Measurements from ENCODE around the gene SIPA1L3.

Gene SIPA1L3

DNA sequence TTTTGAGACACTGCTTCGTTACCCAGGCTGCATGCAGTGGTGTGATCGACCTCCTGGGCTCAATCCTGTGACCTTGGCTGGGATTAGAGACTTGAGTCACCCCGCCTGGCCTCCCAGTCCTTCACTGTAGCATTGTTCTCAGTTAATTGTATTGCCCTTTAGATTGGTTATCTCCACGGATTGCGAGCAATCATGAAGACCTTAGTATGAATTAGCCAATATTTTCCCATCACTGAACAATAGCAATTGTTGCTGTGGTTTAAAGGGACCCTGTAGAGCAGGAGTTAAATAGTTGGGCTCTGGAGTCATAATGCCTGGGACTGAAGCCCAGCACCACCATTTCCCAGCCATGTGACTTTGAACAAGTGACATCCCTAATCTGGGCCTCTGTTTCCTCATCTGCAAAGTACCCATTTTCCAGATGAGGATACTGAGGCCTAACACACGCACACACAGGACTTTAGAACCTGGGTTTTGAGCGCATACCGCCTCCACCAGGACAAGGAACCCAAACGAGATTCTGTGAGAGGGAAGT is 340.8 kb downstream of the SIPA1L3 start:
- no peak for TF ChIP-seq CTCF (IDR thresholded peaks at IDR 0.05; ENCODE audit: low read depth, low read length)
- no peak overlapping the region for H3K4me3 ChIP-seq (replicated peaks in 1 of 2; ENCODE audit: low read depth in 2 of 2, low read length in 2 of 2)
- DNase-seq (ENCODE audit: low read depth in 2 of 2), result peak; percentile 76 to 88

DNA sequence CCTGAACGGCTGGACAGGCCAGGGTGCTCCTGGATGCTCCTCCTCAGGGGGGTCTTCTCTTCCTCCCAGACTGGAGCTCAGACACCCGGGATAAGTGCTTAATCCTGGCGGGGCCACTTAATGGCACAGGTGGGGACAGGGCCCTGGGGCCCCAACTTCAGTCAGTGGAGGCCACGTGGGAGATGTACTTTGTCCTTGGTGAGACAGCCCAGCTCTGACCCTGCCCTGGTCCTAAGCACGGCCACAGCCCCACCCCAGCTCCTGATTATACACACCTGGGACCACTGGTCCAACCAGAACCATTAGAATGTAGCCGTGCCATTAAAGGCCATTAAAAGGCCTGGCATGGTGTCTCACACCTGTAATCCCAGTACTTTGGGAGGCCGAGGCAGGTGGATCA is 341.4 kb downstream of the SIPA1L3 start:
- no peak for DNase-seq (ENCODE audit: low read depth in 2 of 2)
- no peak for TF ChIP-seq CTCF (IDR thresholded peaks at IDR 0.05; ENCODE audit: low read depth, low read length)
- no peak overlapping the region for H3K4me3 ChIP-seq (replicated peaks in 1 of 2; ENCODE audit: low read depth in 2 of 2, low read length in 2 of 2)

DNA sequence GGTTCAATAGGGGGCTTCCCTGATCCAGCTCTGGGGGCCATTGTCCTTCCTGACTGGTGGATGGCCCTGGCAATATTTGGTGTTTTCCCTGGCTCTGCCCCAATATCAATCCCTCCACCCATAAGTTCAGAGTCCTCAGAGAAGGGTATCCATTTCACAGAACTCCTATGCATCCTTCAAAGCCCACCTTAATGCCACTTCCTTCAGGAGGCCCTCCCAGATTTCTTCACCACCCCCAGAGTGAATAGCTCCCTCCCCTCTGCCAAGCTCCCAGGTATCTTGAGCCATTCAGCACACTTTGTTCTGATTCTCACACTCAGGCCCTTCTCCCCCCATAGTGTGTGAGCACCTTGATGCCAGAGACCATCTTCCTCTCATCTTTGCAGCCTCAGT is 343.4 kb downstream of the SIPA1L3 start:
- no peak for DNase-seq (ENCODE audit: low read depth in 2 of 2)
- no peak for TF ChIP-seq CTCF (IDR thresholded peaks at IDR 0.05; ENCODE audit: low read depth, low read length)
- no peak overlapping the region for H3K4me3 ChIP-seq (replicated peaks in 1 of 2; ENCODE audit: low read depth in 2 of 2, low read length in 2 of 2)

GRCh38 chr19:38250821-38251563 is 344.0 kb downstream of the SIPA1L3 start:
- H3K4me3 ChIP-seq (replicated peaks in 1 of 2; ENCODE audit: low read depth in 2 of 2, low read length in 2 of 2), result no peak overlapping the region
- TF ChIP-seq CTCF (IDR thresholded peaks at IDR 0.05; ENCODE audit: low read depth, low read length), result no peak
- peak; percentile 29 to 78 for DNase-seq (ENCODE audit: low read depth in 2 of 2)

DNA sequence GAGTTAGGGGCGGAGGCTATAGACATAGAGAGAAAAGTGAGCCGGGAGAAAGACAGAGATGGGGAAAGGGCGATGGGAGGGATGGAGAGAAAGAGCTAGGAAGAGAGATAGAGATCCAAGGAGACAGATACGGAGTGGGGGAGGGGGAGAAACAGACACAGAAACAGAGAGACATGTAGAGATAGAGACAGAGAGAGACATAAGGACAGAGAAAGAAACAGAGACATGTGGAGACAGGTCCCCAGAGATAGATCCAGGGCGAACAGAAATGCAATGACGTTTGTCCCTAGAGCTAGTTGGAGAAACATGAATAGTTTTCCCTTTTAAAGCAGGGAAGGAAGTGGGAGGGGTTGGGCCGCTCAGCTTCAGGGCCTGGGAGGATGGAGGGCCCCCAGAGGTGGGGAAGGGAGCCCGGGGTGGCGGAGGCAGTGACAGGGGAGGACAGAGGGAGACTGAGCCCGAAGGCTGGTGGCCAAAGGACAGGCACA is 344.6 kb downstream of the SIPA1L3 start:
- peak; percentile 40 to 59 for DNase-seq (ENCODE audit: low read depth in 2 of 2)
- TF ChIP-seq CTCF (IDR thresholded peaks at IDR 0.05; ENCODE audit: low read depth, low read length), result no peak
- H3K4me3 ChIP-seq (replicated peaks in 1 of 2; ENCODE audit: low read depth in 2 of 2, low read length in 2 of 2), result no peak overlapping the region

GRCh38 chr19:38252385-38252784 is 345.4 kb downstream of the SIPA1L3 start:
- H3K4me3 ChIP-seq (replicated peaks in 1 of 2; ENCODE audit: low read depth in 2 of 2, low read length in 2 of 2), result no peak overlapping the region
- no peak for TF ChIP-seq CTCF (IDR thresholded peaks at IDR 0.05; ENCODE audit: low read depth, low read length)
- DNase-seq (ENCODE audit: low read depth in 2 of 2), result no peak

Measured in cardiac fibroblast (primary cell).